Caco-2 (cell line): ENCODE results near the gene FAM171A2. TPM values are rescaled to one million over a fixed set of nuclear protein-coding genes. Genes with fewer than 3 reads are reported as not detected.

Experiments
- BruUV-seq: library from RNA; stranded (reverse); fragments of 400-500 nt; replicated peaks from 2 replicates; lab custom pipeline; 2021; lab: Mats Ljungman, UMichigan
- CTCF ChIA-PET: fragments of 300-600 bp; sonication (Branson Sonifier 250); formaldehyde crosslinking; loops from one replicate; lab custom pipeline; 2022; ENCODE audit warnings: antibody characterized with exemption; lab: Charles Lee
- POLR2A ChIA-PET: fragments of 300-600 bp; sonication (Branson Sonifier 250); formaldehyde crosslinking; loops from one replicate; lab custom pipeline; 2022; ENCODE audit warnings: antibody characterized with exemption; lab: Charles Lee
- DNase-seq, 2 experiments: peaks; one replicate each; pipeline versions ENCODE4 v3.0.0 to v3.0.0-alpha.2; 2020 to 2022
- H3K27me3 ChIP-seq: replicated peaks from 2 replicates; pipeline ENCODE4 v1.6.0; 2011; ENCODE audit warnings: low read length; ENCODE audit not compliant: control insufficient read depth, insufficient read depth
- H3K36me3 ChIP-seq: 2 replicates; pipeline ENCODE4 v1.5.1; 2011; ENCODE audit warnings: low read length; ENCODE audit not compliant: control insufficient read depth, insufficient read depth
- H3K4me1 ChIP-seq: fragments of 250-450 bp; sonication (Bioruptor Pico); 2 replicates; pipeline ENCODE4 v1.5.1; 2020; ENCODE audit warnings: mild to moderate bottlenecking
- H3K4me3 ChIP-seq: 2 replicates; pipeline ENCODE4 v1.5.1; 2011; ENCODE audit warnings: low read depth, mild to moderate bottlenecking, control low read depth, low read length
- H3K9me3 ChIP-seq: fragments of 250-450 bp; sonication (Bioruptor Pico); 2 replicates; pipeline ENCODE4 v1.5.1; 2020; ENCODE audit warnings: mild to moderate bottlenecking, moderate library complexity
- H3K27ac Mint-ChIP-seq: one replicate; pipeline ENCODE4 v1.8.0; 2022; ENCODE audit warnings: mixed read lengths; ENCODE audit not compliant: unreplicated experiment
- H3K27me3 Mint-ChIP-seq: one replicate; pipeline ENCODE4 v1.8.0; 2022; ENCODE audit warnings: mixed read lengths; ENCODE audit not compliant: insufficient read depth, unreplicated experiment
- H3K36me3 Mint-ChIP-seq: one replicate; pipeline ENCODE4 v1.8.0; 2022; ENCODE audit warnings: mild to moderate bottlenecking, mixed read lengths; ENCODE audit not compliant: insufficient read depth, unreplicated experiment
- H3K4me1 Mint-ChIP-seq: one replicate; pipeline ENCODE4 v1.8.0; 2022; ENCODE audit warnings: low read depth, mixed read lengths; ENCODE audit not compliant: unreplicated experiment
- H3K4me3 Mint-ChIP-seq: one replicate; pipeline ENCODE4 v1.8.0; 2022; ENCODE audit warnings: mild to moderate bottlenecking, moderate library complexity, mixed read lengths; ENCODE audit not compliant: unreplicated experiment
- H3K9me3 Mint-ChIP-seq: one replicate; pipeline ENCODE4 v1.8.0; 2022; ENCODE audit warnings: mixed read lengths; ENCODE audit not compliant: unreplicated experiment
- CTCF ChIP-seq, 2 experiments: fragments of 200-600 bp in 1 of 2; IDR thresholded peaks; 1 replicate in 1 of 2; 2 replicates in 1 of 2; pipeline versions ENCODE4 v1.5.1 to v1.8.0; 2011 to 2022; ENCODE audit warnings: antibody characterized with exemption in 1 of 2, control low read depth in 1 of 2, inconsistent platforms in 1 of 2, low read depth in 1 of 2, low read length in 1 of 2, mild to moderate bottlenecking in 1 of 2, moderate library complexity in 1 of 2; ENCODE audit not compliant: insufficient read depth in 1 of 2, severe bottlenecking in 1 of 2, unreplicated experiment in 1 of 2
- intact Hi-C: fragments of 100-400 bp; cut with micrococcal nuclease; formaldehyde crosslinking; loops from one replicate; pipeline ENCODE4 v1.10.0; 2022; ENCODE audit not compliant: unreplicated experiment
- total RNA-seq: library from RNA; stranded (reverse); gene quantifications from 2 replicates; pipeline ENCODE4 v1.2.3, GENCODE V29; 2022

Gene FAM171A2
- total RNA-seq, 1 experiment from 2014 or later: 3.6 TPM

GRCh38 chr17:44360144-44360533 lies 3.5 kb downstream of the FAM171A2 start:
- BruUV-seq: no TSS peak
- ChIA-PET POLR2A (no interaction called here), CTCF (interaction anchor here (0.6 to 1.5 kb wide), 2 partner anchors 15 to 147 kb away, joined by 3 to 4 read pairs; partner anchors contain the start of gene GRN)
- no peak for TF ChIP-seq CTCF (IDR thresholded peaks at IDR 0.05; ENCODE audit: insufficient read depth in 1 of 2, low read depth in 1 of 2, low read length in 1 of 2, severe bottlenecking in 1 of 2, unreplicated experiment in 1 of 2)
- H3K9me3 ChIP-seq: no peaks in the 10 kb centered on the region
- 0 out of 2 replicates have a peak, but pooled peaks cover 1% of the 10 kb centered on the region for H3K27me3 ChIP-seq
- H3K4me1 ChIP-seq: peaks cover 10% of the 10 kb centered on the region; the same call in 1 of the 2 replicates
- Mint-ChIP-seq H3K4me3 (no peak overlapping the region), H3K9me3 (no peaks in the 10 kb centered on the region), H3K27ac (peak overlapping the region; percentile 53), H3K4me1 (peaks cover 17% of the 10 kb centered on the region), H3K27me3 (peaks cover 3% of the 10 kb centered on the region), H3K36me3 (no peaks in the 10 kb centered on the region)
- DNase-seq: no peak
- H3K36me3 ChIP-seq: no peaks in the 10 kb centered on the region
- H3K4me3 ChIP-seq: no peak overlapping the region
- intact Hi-C loops: no loop called here

GRCh38 chr17:44359458-44360143 lies 4.1 kb downstream of the FAM171A2 start:
- Mint-ChIP-seq H3K27ac (no peak overlapping the region), H3K4me3 (no peak overlapping the region), H3K9me3 (no peaks in the 10 kb centered on the region), H3K4me1 (peaks cover 17% of the 10 kb centered on the region), H3K36me3 (no peaks in the 10 kb centered on the region), H3K27me3 (no peaks in the 10 kb centered on the region)
- ChIA-PET CTCF (interaction anchor here (0.6 kb wide), 1 partner anchor 147 kb away, joined by 4 read pairs; no protein-coding TSS in a partner anchor), POLR2A (no interaction called here)
- intact Hi-C loops: no loop called here
- H3K4me3 ChIP-seq: no peak overlapping the region
- no TSS peak for BruUV-seq
- H3K27me3 ChIP-seq: no peaks in the 10 kb centered on the region
- H3K9me3 ChIP-seq: no peaks in the 10 kb centered on the region
- no peak for DNase-seq
- no peak for TF ChIP-seq CTCF (IDR thresholded peaks at IDR 0.05; ENCODE audit: insufficient read depth in 1 of 2, low read depth in 1 of 2, low read length in 1 of 2, severe bottlenecking in 1 of 2, unreplicated experiment in 1 of 2)
- peaks cover 10% of the 10 kb centered on the region; the same call in 1 of the 2 replicates for H3K4me1 ChIP-seq
- H3K36me3 ChIP-seq: no peaks in the 10 kb centered on the region

- no peaks in the 10 kb centered on the region for H3K27me3 Mint-ChIP-seq
- peaks cover 17% of the 10 kb centered on the region for H3K4me1 Mint-ChIP-seq
- no peaks in the 10 kb centered on the region for H3K36me3 Mint-ChIP-seq
- ChIA-PET CTCF (interaction anchor here (1.2 kb wide), 1 partner anchor 17 kb away, joined by 3 read pairs; no protein-coding TSS in a partner anchor), POLR2A (no interaction called here)
- H3K4me3 Mint-ChIP-seq: no peak overlapping the region
- no peaks in the 10 kb centered on the region for H3K9me3 Mint-ChIP-seq
- Histone ChIP-seq H3K36me3 (no peaks in the 10 kb centered on the region), H3K9me3 (no peaks in the 10 kb centered on the region), H3K27me3 (no peaks in the 10 kb centered on the region), H3K4me3 (no peak overlapping the region), H3K4me1 (peaks cover 10% of the 10 kb centered on the region; the same call in 1 of the 2 replicates)
- no peak overlapping the region for H3K27ac Mint-ChIP-seq
- TF ChIP-seq CTCF (IDR thresholded peaks at IDR 0.05; ENCODE audit: insufficient read depth in 1 of 2, low read depth in 1 of 2, low read length in 1 of 2, severe bottlenecking in 1 of 2, unreplicated experiment in 1 of 2): no peak
- DNase-seq: no peak
- no TSS peak for BruUV-seq
- intact Hi-C loops: no loop called here
These were observed 4.6 kb downstream of the FAM171A2 start for GRCh38 chr17:44359006-44359405.
